ENCODE data around the gene CNOT1. TPM values are rescaled to one million over a fixed set of nuclear protein-coding genes. Genes with fewer than 3 reads are reported as not detected.
A peak's percentile ranks its signal among the peaks of the same experiment; 100 is the strongest.
"Not testable (repeated sequence)": the region's sequence is repeated elsewhere in the genome, so short reads cannot be mapped to it uniquely, and the experiment has no call there.

Gene CNOT1
- total and polyA plus RNA-seq, 12 donors: 40.9 to 189 (median 155) TPM

- intact Hi-C loops (cut with DNase I): no loop called here
- Histone ChIP-seq H3K4me3 (no peak overlapping the region), H3K9me3 (replicated peaks in 1 of 3) (no peaks in the 10 kb centered on the region), H3K27me3 (no peaks in the 10 kb centered on the region), H3K36me3 (replicated peaks in 1 of 2) (no peaks in the 10 kb centered on the region), H3K4me1 (replicated peaks in 1 of 2) (peaks cover 25 to 33% of the 10 kb centered on the region in 2 donors), H3K27ac (peak overlapping the region in 3 of 5 donors; percentile 54 to 81 (median 80))
- WGBS, 4 donors: 0 to 7% (median 5%) methylated on average over 6 to 8 of the region's 8 CpGs
- DNase-seq: peak; percentile 85 to 98 (median 92)
- peak in 5 of 6 experiments; percentile 38 to 65 (median 54) for TF ChIP-seq CTCF (IDR thresholded peaks at IDR 0.05)
- TF ChIP-seq POLR2A (IDR thresholded peaks at IDR 0.05): no peak
Measured at GRCh38 chr16:58494981-58495520, 134.6 kb downstream of the CNOT1 start.

- no peaks in the 10 kb centered on the region for H3K27me3 ChIP-seq
- intact Hi-C loops (cut with DNase I): no loop called here
- TF ChIP-seq POLR2A (IDR thresholded peaks at IDR 0.05): no peak
- TF ChIP-seq CTCF (IDR thresholded peaks at IDR 0.05): no peak
- WGBS, 4 donors: 74 to 82% (median 79%) methylated on average over 10 to 20 of the region's 20 CpGs
- peaks cover 29 to 33% of the 10 kb centered on the region in 2 donors for H3K4me1 ChIP-seq (replicated peaks in 1 of 2)
- H3K4me3 ChIP-seq: no peak overlapping the region
- peak overlapping the region in 2 of 5 donors; percentile 49 to 81 for H3K27ac ChIP-seq
- no peak for DNase-seq
- no peaks in the 10 kb centered on the region for H3K36me3 ChIP-seq (replicated peaks in 1 of 2)
- H3K9me3 ChIP-seq (replicated peaks in 1 of 3): no peaks in the 10 kb centered on the region
Measured at GRCh38 chr16:58493756-58494431, 135.7 kb downstream of the CNOT1 start.

GRCh38 chr16:58492735-58493134 is 136.9 kb downstream of the CNOT1 start:
- H3K9me3 ChIP-seq (replicated peaks in 1 of 3): no peaks in the 10 kb centered on the region
- H3K27me3 ChIP-seq: no peaks in the 10 kb centered on the region
- TF ChIP-seq CTCF (IDR thresholded peaks at IDR 0.05) (no peak), POLR2A (IDR thresholded peaks at IDR 0.05) (no peak)
- no peak overlapping the region for H3K4me3 ChIP-seq
- peak overlapping the region in 1 of 5 donors; percentile 81 for H3K27ac ChIP-seq
- peak in 3 of 7 donors; percentile 34 to 59 (median 52) for DNase-seq
- H3K4me1 ChIP-seq (replicated peaks in 1 of 2): peaks cover 39 to 45% of the 10 kb centered on the region in 2 donors
- WGBS, 4 donors: 27 to 47% (median 35%) methylated on average over 5 of the region's 5 CpGs
- intact Hi-C loops (cut with DNase I): no loop called here
- no peaks in the 10 kb centered on the region for H3K36me3 ChIP-seq (replicated peaks in 1 of 2)

GRCh38 chr16:58492066-58492465 is 137.6 kb downstream of the CNOT1 start:
- DNase-seq: no peak
- no peaks in the 10 kb centered on the region for H3K27me3 ChIP-seq
- peak overlapping the region in 1 of 5 donors; percentile 5 for H3K27ac ChIP-seq
- 66 to 89% (median 73%) methylated on average over 4 of the region's 4 CpGs for WGBS, 4 donors
- H3K36me3 ChIP-seq (replicated peaks in 1 of 2): no peaks in the 10 kb centered on the region
- H3K4me1 ChIP-seq (replicated peaks in 1 of 2): peaks cover 39 to 45% of the 10 kb centered on the region in 2 donors
- TF ChIP-seq POLR2A (IDR thresholded peaks at IDR 0.05) (no peak), CTCF (IDR thresholded peaks at IDR 0.05) (no peak)
- no peaks in the 10 kb centered on the region for H3K9me3 ChIP-seq (replicated peaks in 1 of 3)
- intact Hi-C loops (cut with DNase I): no loop called here
- no peak overlapping the region for H3K4me3 ChIP-seq

GRCh38 chr16:58490539-58490938 is 139.1 kb downstream of the CNOT1 start:
- H3K9me3 ChIP-seq (replicated peaks in 1 of 3); DNase-seq; H3K4me3 ChIP-seq; H3K27me3 ChIP-seq; H3K27ac ChIP-seq; intact Hi-C loops (cut with DNase I); H3K36me3 ChIP-seq (replicated peaks in 1 of 2): not testable (repeated sequence)
- WGBS, 4 donors: 80 to 95% (median 92%) methylated on average over 4 to 8 of the region's 8 CpGs
- peaks cover 33 to 40% of the 10 kb centered on the region in 2 donors for H3K4me1 ChIP-seq (replicated peaks in 1 of 2)

Measured in adrenal gland (tissue), 12 donors.